Measurements from ENCODE around the gene PCDH17. TPM values are rescaled to one million over a fixed set of nuclear protein-coding genes. Genes with fewer than 3 reads are reported as not detected.

The PCDH17 gene
- polyA plus RNA-seq, 1 donor (not counting 4 experiments of a cell fraction or from before 2014, with no cell fraction given): not detected

GRCh38 chr13:57724486-57725272 is 93.1 kb downstream of the PCDH17 start:
- FAIRE-seq (no peak), DNase-seq (ENCODE audit: low read depth, low spot score) (no peak)
- Histone ChIP-seq H3K9me1 (ENCODE audit: control insufficient read depth, extremely low read depth, insufficient read depth, low read length) (no peaks in the 10 kb centered on the region), H3K27me3 (ENCODE audit: control insufficient read depth, extremely low read depth, insufficient read depth, low read length) (no peaks in the 10 kb centered on the region), H3K4me3 (ENCODE audit: control insufficient read depth in 2 of 3, extremely low read depth in 1 of 3, insufficient read depth in 2 of 3, low read depth in 1 of 3, low read length in 3 of 3) (no peak overlapping the region), H3K4me2 (ENCODE audit: control insufficient read depth, extremely low read depth, insufficient read depth, low read depth, low read length) (no peak overlapping the region), H3K27ac (ENCODE audit: control insufficient read depth, insufficient read depth, low read length) (no peak overlapping the region), H4K20me1 (ENCODE audit: control insufficient read depth, extremely low read depth, insufficient read depth, low read length) (no peaks in the 10 kb centered on the region), H3K36me3 (ENCODE audit: control insufficient read depth in 2 of 2, extremely low read depth in 1 of 2, insufficient read depth in 2 of 2, low read length in 2 of 2) (no peaks in the 10 kb centered on the region), H3K79me2 (ENCODE audit: control insufficient read depth, insufficient read depth, low read length) (no peaks in the 10 kb centered on the region), H3K9me3 (ENCODE audit: control insufficient read depth, low read depth, low read length) (no peaks in the 10 kb centered on the region), H2AFZ (ENCODE audit: control insufficient read depth, low read length) (no peak overlapping the region), H3K4me1 (ENCODE audit: control insufficient read depth, extremely low read depth, insufficient read depth, low read length) (no peaks in the 10 kb centered on the region), H3K9ac (ENCODE audit: control insufficient read depth, extremely low read depth, insufficient read depth, low read length) (no peak overlapping the region)
- no peak for TF ChIP-seq CTCF (optimal IDR thresholded peaks at IDR 0.05 in 1 of 3, IDR thresholded peaks at IDR 0.05 in 1 of 3, conservative IDR thresholded peaks at IDR 0.05 in 1 of 3; ENCODE audit: extremely low read depth in 1 of 3, insufficient read depth in 2 of 3, low read length in 3 of 3)
- TF ChIP-seq EZH2 (IDR thresholded peaks at IDR 0.05; ENCODE audit: low read length): no peak
- dilution Hi-C loops (cut with MboI; ENCODE audit: extremely low pct_ligation_motif_present, low sequenced_read_pairs): no loop called here

GRCh38 chr13:57725480-57725879 is 93.9 kb downstream of the PCDH17 start:
- Histone ChIP-seq H3K4me2 (ENCODE audit: control insufficient read depth, extremely low read depth, insufficient read depth, low read depth, low read length) (no peak overlapping the region), H4K20me1 (ENCODE audit: control insufficient read depth, extremely low read depth, insufficient read depth, low read length) (no peaks in the 10 kb centered on the region), H3K4me1 (ENCODE audit: control insufficient read depth, extremely low read depth, insufficient read depth, low read length) (no peaks in the 10 kb centered on the region), H2AFZ (ENCODE audit: control insufficient read depth, low read length) (no peak overlapping the region), H3K79me2 (ENCODE audit: control insufficient read depth, insufficient read depth, low read length) (no peaks in the 10 kb centered on the region), H3K27me3 (ENCODE audit: control insufficient read depth, extremely low read depth, insufficient read depth, low read length) (no peaks in the 10 kb centered on the region), H3K9me1 (ENCODE audit: control insufficient read depth, extremely low read depth, insufficient read depth, low read length) (no peaks in the 10 kb centered on the region), H3K36me3 (ENCODE audit: control insufficient read depth in 2 of 2, extremely low read depth in 1 of 2, insufficient read depth in 2 of 2, low read length in 2 of 2) (no peaks in the 10 kb centered on the region), H3K9me3 (ENCODE audit: control insufficient read depth, low read depth, low read length) (no peaks in the 10 kb centered on the region), H3K27ac (ENCODE audit: control insufficient read depth, insufficient read depth, low read length) (no peak overlapping the region), H3K9ac (ENCODE audit: control insufficient read depth, extremely low read depth, insufficient read depth, low read length) (no peak overlapping the region), H3K4me3 (ENCODE audit: control insufficient read depth in 2 of 3, extremely low read depth in 1 of 3, insufficient read depth in 2 of 3, low read depth in 1 of 3, low read length in 3 of 3) (no peak overlapping the region)
- dilution Hi-C loops (cut with MboI; ENCODE audit: extremely low pct_ligation_motif_present, low sequenced_read_pairs): no loop called here
- FAIRE-seq (no peak), DNase-seq (ENCODE audit: low read depth, low spot score) (no peak)
- no peak for TF ChIP-seq CTCF (optimal IDR thresholded peaks at IDR 0.05 in 1 of 3, IDR thresholded peaks at IDR 0.05 in 1 of 3, conservative IDR thresholded peaks at IDR 0.05 in 1 of 3; ENCODE audit: extremely low read depth in 1 of 3, insufficient read depth in 2 of 3, low read length in 3 of 3)
- no peak for TF ChIP-seq EZH2 (IDR thresholded peaks at IDR 0.05; ENCODE audit: low read length)

Measured in keratinocyte (primary cell).